ENCODE results near the gene HDAC5. TPM values are rescaled to one million over a fixed set of nuclear protein-coding genes. Genes with fewer than 3 reads are reported as not detected.

The HDAC5 gene
- total and polyA plus RNA-seq, 2 of the 8 experiments (the other 6 are each of a cell fraction or from before 2014, with no cell fraction given): 48.5 to 54.4 TPM

DNA sequence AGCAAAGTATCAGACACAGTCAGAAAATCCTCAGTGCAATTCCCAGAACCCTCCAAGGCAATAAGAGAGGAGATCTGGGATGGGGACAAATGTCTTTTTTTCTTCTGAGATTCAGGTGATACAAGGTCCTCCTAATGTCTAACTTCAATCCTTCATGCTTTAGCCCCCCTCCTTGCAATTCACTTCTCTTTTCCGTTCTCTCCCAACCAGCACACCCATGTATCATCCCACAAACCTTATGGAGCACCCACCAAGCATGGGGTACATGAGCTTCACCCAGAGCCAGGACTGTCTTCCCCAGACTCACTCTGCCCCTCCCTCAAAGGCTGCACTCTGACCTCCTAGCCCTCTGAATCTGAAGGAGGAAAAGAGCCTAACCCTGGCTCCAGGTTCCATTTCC is 10.1 kb downstream of the HDAC5 start:
- ChIA-PET POLR2A (ENCODE audit: partially characterized antibody) (interaction anchor here (1.2 to 3.4 kb wide), 4 partner anchors 9 to 79 kb away, joined by 3 to 24 read pairs (median 4); partner anchors contain the start of gene HDAC5), CTCF (ENCODE audit: partially characterized antibody) (interaction anchor here (0.6 to 34.4 kb wide), 5 partner anchors 1 to 71 kb away, joined by 3 to 638 read pairs (median 26); partner anchors contain the start of gene HDAC5)
- peaks cover under 1 to 34% (median 28%) of the 10 kb centered on the region in 4 experiments for H3K4me1 ChIP-seq (replicated peaks in 1 of 4; ENCODE audit: control insufficient read depth in 3 of 4, insufficient read depth in 4 of 4, low read length in 3 of 4)

More for the DNA sequence above, 10.1 kb downstream of the HDAC5 start:
- Histone ChIP-seq H3K79me2 (ENCODE audit: control insufficient read depth in 1 of 2, insufficient read depth in 2 of 2, low read length in 2 of 2) (peaks cover 0 to 58% of the 10 kb centered on the region in 2 experiments; a peak in 2 of 4 replicates), H4K5ac (ENCODE audit: insufficient read length, low read depth, low read length) (no peak overlapping the region), H2BK15ac (ENCODE audit: low read length) (peak overlapping the region; percentile 53; the same call in 1 of the 2 replicates), H2AK5ac (ENCODE audit: low read depth, low read length) (no peak overlapping the region), H3K56ac (replicated peaks; ENCODE audit: insufficient read length, low read depth, low read length) (no peak overlapping the region), H3K18ac (ENCODE audit: extremely low read depth, low read length) (no peak overlapping the region), H4K8ac (ENCODE audit: extremely low read depth, insufficient read depth, low read length) (no peak overlapping the region), H4K91ac (replicated peaks; ENCODE audit: insufficient read length, low read length) (no peak overlapping the region), H3K36me3 (ENCODE audit: control insufficient read depth in 2 of 4, insufficient read depth in 4 of 4, low read length in 3 of 4) (peaks cover 0 to 2% (median 0%) of the 10 kb centered on the region in 4 experiments; a peak in 4 of 8 replicates), H2AFZ (ENCODE audit: low read length) (no peak overlapping the region), H3K4me2 (ENCODE audit: insufficient read depth in 1 of 2, low read depth in 2 of 2, low read length in 2 of 2) (no peak overlapping the region), H3K4ac (replicated peaks; ENCODE audit: insufficient read length, low read depth, low read length) (no peak overlapping the region), H3K9me3 (ENCODE audit: insufficient read depth in 2 of 2, low read depth in 1 of 2, low read length in 1 of 2) (no peaks in the 10 kb centered on the region), H2BK5ac (ENCODE audit: low read depth, low read length) (0 out of 2 replicates have a peak overlapping the region, but pooled peaks have one; percentile 75), H3K27ac (ENCODE audit: low read depth, low read length) (no peak overlapping the region), H3K9ac (replicated peaks in 1 of 4; ENCODE audit: extremely low read depth in 1 of 4, low read depth in 3 of 4, low read length in 3 of 4) (no peak overlapping the region), H3K23ac (ENCODE audit: insufficient read length) (no peak overlapping the region), H3K14ac (ENCODE audit: insufficient read length) (no peak overlapping the region), H2BK120ac (replicated peaks; ENCODE audit: low read depth, low read length) (no peak overlapping the region), H3K79me1 (ENCODE audit: low read depth, low read length) (peaks cover 33% of the 10 kb centered on the region), H3K27me3 (replicated peaks in 1 of 4; ENCODE audit: control insufficient read depth in 3 of 4, extremely low read depth in 1 of 4, insufficient read depth in 3 of 4, low read length in 3 of 4) (no peaks in the 10 kb centered on the region; a peak in 1 of 7 replicates), H3K23me2 (ENCODE audit: low read depth, low read length) (no peaks in the 10 kb centered on the region; the same call in 1 of the 2 replicates), H2BK12ac (ENCODE audit: low read depth, low read length) (0 out of 2 replicates have a peak overlapping the region, but pooled peaks have one; percentile 60), H3K4me3 (ENCODE audit: extremely low read depth in 1 of 4, insufficient read depth in 2 of 4, low read depth in 3 of 4, low read length in 4 of 4) (no peak overlapping the region), H4K20me1 (replicated peaks in 1 of 2; ENCODE audit: control insufficient read depth in 1 of 2, insufficient read depth in 2 of 2, low read length in 2 of 2) (peaks cover 10 to 23% of the 10 kb centered on the region in 2 experiments), H2BK20ac (ENCODE audit: low read length) (no peak overlapping the region; the same call in 1 of the 2 replicates)
- FAIRE-seq (no peak), DNase-seq (ENCODE audit: low read depth in 1 of 2, low spot score in 2 of 2) (no peak)
- TF ChIP-seq, protein P1, sequence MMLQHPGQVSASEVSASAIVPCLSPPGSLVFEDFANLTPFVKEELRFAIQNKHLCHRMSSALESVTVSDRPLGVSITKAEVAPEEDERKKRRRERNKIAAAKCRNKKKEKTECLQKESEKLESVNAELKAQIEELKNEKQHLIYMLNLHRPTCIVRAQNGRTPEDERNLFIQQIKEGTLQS (IDR thresholded peaks at IDR 0.05; ENCODE audit: insufficient read depth, low read depth, low read length): no peak
- TF ChIP-seq CTBP2 (IDR thresholded peaks at IDR 0.05; ENCODE audit: borderline replicate concordance, insufficient read depth, insufficient read length, low read length) (no peak), RNF2 (IDR thresholded peaks at IDR 0.05; ENCODE audit: borderline replicate concordance, low read depth, low read length, missing control alignments, poor library complexity, severe bottlenecking) (no peak), SAP30 (IDR thresholded peaks at IDR 0.05; ENCODE audit: insufficient read depth, insufficient replicate concordance, low read length) (no peak), POLR2A (IDR thresholded peaks at IDR 0.05; ENCODE audit: control extremely low read depth in 1 of 2, low read depth in 2 of 2, low read length in 2 of 2) (no peak), KDM1A (IDR thresholded peaks at IDR 0.05; ENCODE audit: borderline replicate concordance, low read length) (no peak; the same call in 1 of the 2 replicates), TEAD4 (IDR thresholded peaks at IDR 0.05; ENCODE audit: low read depth, low read length) (no peak)
- 89% methylated on average over 1 of the region's 1 CpG; no CpG with 5 or more reads in 1 of the 2 experiments for WGBS, 2 experiments (ENCODE audit: extremely low coverage in 1 of 2, insufficient coverage in 1 of 2, insufficient read length in 1 of 2, insufficient replicate concordance in 2 of 2, low coverage in 1 of 2, low lambda C conversion rate in 2 of 2, missing lambda C conversion rate in 1 of 2)

Measured in H1 (cell line).